GM21528 (cell line): Measurements from ENCODE around the gene EFCC1.

Experiments used
- ATAC-seq: cut with Tn5 transposase; IDR thresholded peaks from one replicate; pipeline ENCODE4 v1.9.1; 2021; ENCODE audit warnings: mild to moderate bottlenecking, moderate library complexity; ENCODE audit not compliant: unreplicated experiment, low FRiP score

The EFCC1 gene

GRCh38 chr3:129014148-129014547, 13.0 kb downstream of the EFCC1 start:
- no peak for ATAC-seq

GRCh38 chr3:129014793-129015345, 13.8 kb downstream of the EFCC1 start:
- no peak for ATAC-seq

- no peak for ATAC-seq
These were observed 14.4 kb downstream of the EFCC1 start for GRCh38 chr3:129015388-129016105.

- ATAC-seq = no peak
These were observed 15.2 kb downstream of the EFCC1 start for GRCh38 chr3:129016356-129016719.

- peak; percentile 65 for ATAC-seq
These were observed 15.8 kb downstream of the EFCC1 start for GRCh38 chr3:129016720-129017483.

GRCh38 chr3:129017484-129017899, 16.4 kb downstream of the EFCC1 start:
- ATAC-seq = no peak

GRCh38 chr3:129018271-129018670, 17.2 kb downstream of the EFCC1 start:
- ATAC-seq = no peak

GRCh38 chr3:129018751-129019150, 17.6 kb downstream of the EFCC1 start:
- no peak for ATAC-seq

- ATAC-seq = no peak
These were observed 18.2 kb downstream of the EFCC1 start for GRCh38 chr3:129019266-129019665.

GRCh38 chr3:129020691-129021090, 19.6 kb downstream of the EFCC1 start:
- no peak for ATAC-seq

- ATAC-seq = no peak
These were observed 20.0 kb downstream of the EFCC1 start for GRCh38 chr3:129021140-129021551.

GRCh38 chr3:129022114-129023007, 21.3 kb downstream of the EFCC1 start:
- no peak for ATAC-seq

- ATAC-seq = no peak
These were observed 21.9 kb downstream of the EFCC1 start for GRCh38 chr3:129023008-129023358.

GRCh38 chr3:129023909-129024308, 22.8 kb downstream of the EFCC1 start:
- no peak for ATAC-seq

GRCh38 chr3:129025108-129025507, 24.0 kb downstream of the EFCC1 start:
- ATAC-seq = no peak

- ATAC-seq = no peak
These were observed 24.8 kb downstream of the EFCC1 start for GRCh38 chr3:129025691-129026435.

GRCh38 chr3:129026728-129027543, 25.8 kb downstream of the EFCC1 start:
- peak; percentile 97 for ATAC-seq

- ATAC-seq = no peak
These were observed 26.4 kb downstream of the EFCC1 start for GRCh38 chr3:129027544-129027880.

- ATAC-seq = no peak
These were observed 27.8 kb downstream of the EFCC1 start for GRCh38 chr3:129028866-129029265.
